OCI-LY7 (cell line): ENCODE measurements around the gene SNX25. TPM values are rescaled to one million over a fixed set of nuclear protein-coding genes. Genes with fewer than 3 reads are reported as not detected.

ENCODE experiments used
- BruUV-seq: library from RNA; stranded (reverse); fragments of 400-500 nt; replicated peaks from 2 replicates; lab custom pipeline; 2021; lab: Mats Ljungman, UMichigan
- CTCF ChIA-PET: fragments of 300-600 bp; sonication (Branson Sonifier 250); formaldehyde crosslinking; loops from one replicate; lab custom pipeline; 2022; ENCODE audit warnings: antibody characterized with exemption; ENCODE audit not compliant: unreplicated experiment; lab: Charles Lee
- POLR2A ChIA-PET: fragments of 300-600 bp; sonication (Branson Sonifier 250); formaldehyde crosslinking; loops from one replicate; lab custom pipeline; 2022; ENCODE audit warnings: antibody characterized with exemption; lab: Charles Lee
- DNase-seq: peaks from one replicate; pipeline ENCODE4 v3.0.0-alpha.2; 2015; ENCODE audit warnings: low spot score
- H2AFZ ChIP-seq: fragments of 200-600 bp; sonication (generic), shearing (Covaris generic); 2 replicates; pipeline ENCODE4 v1.6.1; 2014; ENCODE audit warnings: mild to moderate bottlenecking, antibody characterized with exemption, low read length, moderate library complexity
- H3K27ac ChIP-seq: fragments of 200-600 bp; sonication (generic); 2 replicates; pipeline ENCODE4 v1.5.1; 2014; ENCODE audit warnings: mixed run types, low read depth, mild to moderate bottlenecking, moderate library complexity, low read length, inconsistent platforms; ENCODE audit not compliant: poor library complexity, severe bottlenecking
- H3K36me3 ChIP-seq: fragments of 200-600 bp; sonication (generic); 2 replicates; pipeline ENCODE4 v1.6.1; 2014; ENCODE audit warnings: mild to moderate bottlenecking, antibody characterized with exemption, low read length, moderate library complexity, mixed read lengths; ENCODE audit not compliant: insufficient read depth
- H3K4me1 ChIP-seq: fragments of 200-600 bp; sonication (generic); 2 replicates; pipeline ENCODE4 v1.5.1; 2014; ENCODE audit warnings: mild to moderate bottlenecking, low read length; ENCODE audit not compliant: insufficient read depth, poor library complexity, severe bottlenecking
- H3K4me2 ChIP-seq: fragments of 200-600 bp; sonication (generic); 2 replicates; pipeline ENCODE4 v1.6.1; 2014; ENCODE audit warnings: mild to moderate bottlenecking, low read length
- H3K4me3 ChIP-seq: fragments of 200-600 bp; sonication (generic); 2 replicates; pipeline ENCODE4 v1.5.1; 2014; ENCODE audit warnings: mild to moderate bottlenecking, low read depth, low read length; ENCODE audit not compliant: poor library complexity, severe bottlenecking
- H3K79me2 ChIP-seq: fragments of 200-600 bp; sonication (generic); 2 replicates; pipeline ENCODE4 v1.6.1; 2016; ENCODE audit warnings: low read depth, mild to moderate bottlenecking, low read length, moderate library complexity, mixed read lengths; ENCODE audit not compliant: insufficient read depth
- H3K9me2 ChIP-seq: fragments of 200-600 bp; sonication (generic); 2 replicates; pipeline ENCODE4 v1.6.1; 2016; ENCODE audit warnings: mild to moderate bottlenecking, low read length, mixed read lengths; ENCODE audit not compliant: insufficient read depth
- H3K9me3 ChIP-seq: fragments of 200-600 bp; sonication (generic); 2 replicates; pipeline ENCODE4 v1.6.1; 2014; ENCODE audit warnings: mild to moderate bottlenecking, mixed run types, low read length, mixed read lengths
- H4K20me1 ChIP-seq: fragments of 200-600 bp; sonication (generic); 2 replicates; pipeline ENCODE4 v1.6.1; 2014; ENCODE audit warnings: mild to moderate bottlenecking, antibody characterized with exemption, low read length, moderate library complexity, mixed read lengths; ENCODE audit not compliant: insufficient read depth
- CTCF ChIP-seq: fragments of 200-600 bp; sonication (generic); conservative IDR thresholded peaks from 2 replicates; pipeline ENCODE4 v1.5.1; 2014; ENCODE audit warnings: mild to moderate bottlenecking, antibody characterized with exemption, low read length, moderate library complexity, mixed read lengths
- EZH2phosphoT487 ChIP-seq: fragments of 200-600 bp; sonication (generic); IDR thresholded peaks from 2 replicates; pipeline ENCODE4 v1.6.1; 2018; ENCODE audit warnings: low read depth, borderline replicate concordance, mild to moderate bottlenecking, mixed run types, antibody characterized with exemption, low read length, moderate library complexity, mixed read lengths
- intact Hi-C: fragments of 100-400 bp; cut with micrococcal nuclease; formaldehyde crosslinking; loops from one replicate; pipeline ENCODE4 v1.10.0; 2022; ENCODE audit not compliant: unreplicated experiment
- total RNA-seq, 2 experiments: library from RNA; depleted of rRNA in 1 of 2; stranded (reverse); fragments of >200 nt in 1 of 2; shearing (Covaris generic) in 1 of 2; gene quantifications; 2 replicates each; pipeline ENCODE4 v1.2.3, GENCODE V29; 2014 to 2022

SNX25 gene
- total RNA-seq, 2 experiments from 2014 or later = 33.7 to 55.6 TPM

GRCh38 chr4:185182239-185182638 lies 27.2 kb upstream of the SNX25 start:
- Histone ChIP-seq H3K27ac (no peak overlapping the region), H3K79me2 (peaks cover 31% of the 10 kb centered on the region; the same call in 1 of the 2 replicates), H4K20me1 (no peaks in the 10 kb centered on the region), H3K36me3 (peaks cover 24% of the 10 kb centered on the region; the same call in 1 of the 2 replicates), H3K9me2 (no peaks in the 10 kb centered on the region), H3K4me2 (no peak overlapping the region), H3K4me1 (peaks cover 11% of the 10 kb centered on the region), H3K9me3 (no peaks in the 10 kb centered on the region), H3K4me3 (no peak overlapping the region), H2AFZ (no peak overlapping the region)
- no peak for TF ChIP-seq EZH2phosphoT487
- TF ChIP-seq CTCF = no peak
- BruUV-seq = no TSS peak
- CTCF ChIA-PET = no interaction called here
- no peak for DNase-seq
- POLR2A ChIA-PET = interaction anchor here (0.5 to 1.5 kb wide), 5 partner anchors 11 to 129 kb away, joined by 3 to 4 read pairs (median 3); no protein-coding TSS in a partner anchor
- intact Hi-C loops = loop anchor here (5.0 kb wide), 1 partner anchor 40 kb away; the partner anchor contains the start of gene SLC25A4

GRCh38 chr4:185183622-185184281 lies 25.6 kb upstream of the SNX25 start:
- Histone ChIP-seq H3K27ac (no peak overlapping the region), H3K4me2 (no peak overlapping the region), H3K36me3 (peaks cover 26% of the 10 kb centered on the region; the same call in 1 of the 2 replicates), H4K20me1 (no peaks in the 10 kb centered on the region), H3K4me3 (no peak overlapping the region), H3K9me2 (no peaks in the 10 kb centered on the region), H3K4me1 (peaks cover 11% of the 10 kb centered on the region), H2AFZ (no peak overlapping the region), H3K9me3 (no peaks in the 10 kb centered on the region), H3K79me2 (peaks cover 32% of the 10 kb centered on the region; the same call in 1 of the 2 replicates)
- TF ChIP-seq CTCF (peak; percentile 98), EZH2phosphoT487 (no peak)
- ChIA-PET CTCF (interaction anchor here (0.5 to 1.0 kb wide), 3 partner anchors 9 to 49 kb away, joined by 3 read pairs; no protein-coding TSS in a partner anchor), POLR2A (interaction anchor here (0.9 to 1.5 kb wide), 5 partner anchors 13 to 449 kb away, joined by 3 to 5 read pairs (median 4); no protein-coding TSS in a partner anchor)
- intact Hi-C loops = loop anchor here (1.0 to 5.0 kb wide), 2 partner anchors 41 to 144 kb away; partner anchors contain the start of gene SLC25A4
- peak; percentile 85 for DNase-seq
- BruUV-seq = no TSS peak

- TF ChIP-seq EZH2phosphoT487 = no peak
- no peak for TF ChIP-seq CTCF
- intact Hi-C loops = no loop called here
- Histone ChIP-seq H2AFZ (no peak overlapping the region), H3K4me3 (no peak overlapping the region), H3K4me1 (peaks cover 11% of the 10 kb centered on the region), H3K9me3 (no peaks in the 10 kb centered on the region), H4K20me1 (no peaks in the 10 kb centered on the region), H3K79me2 (peaks cover 29% of the 10 kb centered on the region; the same call in 1 of the 2 replicates), H3K36me3 (peaks cover 41% of the 10 kb centered on the region), H3K4me2 (no peak overlapping the region), H3K9me2 (no peaks in the 10 kb centered on the region), H3K27ac (no peak overlapping the region)
- no TSS peak for BruUV-seq
- no peak for DNase-seq
- POLR2A ChIA-PET = interaction anchor here (0.6 to 1.2 kb wide), 6 partner anchors 10 to 453 kb away, joined by 3 to 6 read pairs (median 4); partner anchors contain the start of gene CENPU
- CTCF ChIA-PET = interaction anchor here (1.1 kb wide), 1 partner anchor 22 kb away, joined by 3 read pairs; no protein-coding TSS in a partner anchor
These were observed 22.6 kb upstream of the SNX25 start for GRCh38 chr4:185186769-185187168.
